Parathyroid adenoma (tissue), 2 donors: ENCODE data around the gene TASP1.
"Not testable (repeated sequence)": the region's sequence is repeated elsewhere in the genome, so short reads cannot be mapped to it uniquely, and the experiment has no call there.

Experiments
- H2AFZ ChIP-seq: fragments of 300-600 bp; sonication (generic); one replicate; pipeline ENCODE4 v1.7.0; 2017; ENCODE audit warnings: antibody characterized with exemption, mild to moderate bottlenecking
- H3K27ac ChIP-seq: fragments of 300-600 bp; sonication (generic); one replicate; pipeline ENCODE4 v1.7.0; 2017
- H3K27me3 ChIP-seq: fragments of 300-600 bp; sonication (generic); one replicate; pipeline ENCODE4 v1.7.0; 2017; ENCODE audit warnings: low read length; ENCODE audit not compliant: control insufficient read depth, insufficient read depth
- H3K36me3 ChIP-seq: fragments of 300-600 bp; sonication (generic); one replicate; pipeline ENCODE4 v1.7.0; 2017; ENCODE audit warnings: low read length; ENCODE audit not compliant: control insufficient read depth, insufficient read depth
- H3K4me1 ChIP-seq: fragments of 300-600 bp; sonication (generic); one replicate; pipeline ENCODE4 v1.7.0; 2017; ENCODE audit warnings: control low read depth
- H3K4me2 ChIP-seq: fragments of 300-600 bp; sonication (generic); one replicate; pipeline ENCODE4 v1.7.0; 2017; ENCODE audit warnings: low read length
- H3K4me3 ChIP-seq: fragments of 300-600 bp; sonication (generic); one replicate; pipeline ENCODE4 v1.7.0; 2017; ENCODE audit warnings: low read depth, low read length
- H3K79me2 ChIP-seq: fragments of 300-600 bp; sonication (generic); one replicate; pipeline ENCODE4 v1.7.0; 2017; ENCODE audit warnings: control low read depth
- H3K9ac ChIP-seq: fragments of 300-600 bp; sonication (generic); one replicate; pipeline ENCODE4 v1.7.0; 2017; ENCODE audit warnings: mild to moderate bottlenecking
- H3K9me3 ChIP-seq: fragments of 300-600 bp; sonication (generic); one replicate; pipeline ENCODE4 v1.7.0; 2017; ENCODE audit warnings: low read length; ENCODE audit not compliant: control insufficient read depth
- CTCF ChIP-seq: fragments of 300-600 bp; sonication (generic); IDR thresholded peaks from one replicate; pipeline ENCODE4 v1.7.0; 2017; ENCODE audit warnings: antibody characterized with exemption, mild to moderate bottlenecking
- donor health status: primary hyperparathyroidism.

Gene TASP1

GRCh38 chr20:13639150-13639497 is 392 bp upstream of the TASP1 start:
- peak overlapping the region; percentile 5 for H3K27ac ChIP-seq
- H3K4me3 ChIP-seq, result peak overlapping the region; percentile 92
- peak overlapping the region; percentile 67 for H2AFZ ChIP-seq
- peak overlapping the region; percentile 90 for H3K4me2 ChIP-seq
- TF ChIP-seq CTCF, result no peak
- H3K9ac ChIP-seq, result no peak overlapping the region
- no peaks in the 10 kb centered on the region for H3K36me3 ChIP-seq
- H3K79me2 ChIP-seq, result peaks cover 24% of the 10 kb centered on the region
- H3K4me1 ChIP-seq, result no peaks in the 10 kb centered on the region
- H3K27me3 ChIP-seq, result no peaks in the 10 kb centered on the region
- no peaks in the 10 kb centered on the region for H3K9me3 ChIP-seq

DNA sequence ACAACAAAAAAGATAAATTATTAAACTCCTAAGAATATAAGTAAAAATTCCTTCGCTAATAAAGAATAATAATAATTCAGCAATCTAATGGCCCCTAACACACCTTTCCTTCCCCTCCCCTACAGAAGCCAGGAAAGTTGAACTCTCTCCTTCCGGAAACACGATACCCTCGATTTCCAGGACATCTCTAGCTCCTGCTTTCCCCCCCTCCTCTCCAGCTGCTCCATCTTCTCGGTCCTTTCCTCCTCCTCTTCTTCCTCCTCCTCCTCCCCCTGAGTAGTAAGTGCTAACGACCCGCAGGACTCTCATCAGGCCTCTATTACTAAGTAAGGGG is 603 bp downstream of the TASP1 start:
- Histone ChIP-seq H3K27me3 (no peaks in the 10 kb centered on the region), H3K4me1 (no peaks in the 10 kb centered on the region), H2AFZ (peak overlapping the region; percentile 67), H3K9ac (peak overlapping the region; percentile 62), H3K4me2 (peak overlapping the region; percentile 90), H3K27ac (peak overlapping the region; percentile 51), H3K9me3 (no peaks in the 10 kb centered on the region), H3K79me2 (peaks cover 27% of the 10 kb centered on the region), H3K4me3 (peak overlapping the region; percentile 92), H3K36me3 (no peaks in the 10 kb centered on the region)
- no peak for TF ChIP-seq CTCF

- TF ChIP-seq CTCF, result no peak
Observed at GRCh38 chr20:13632431-13632830, 6.3 kb downstream of the TASP1 start.

DNA sequence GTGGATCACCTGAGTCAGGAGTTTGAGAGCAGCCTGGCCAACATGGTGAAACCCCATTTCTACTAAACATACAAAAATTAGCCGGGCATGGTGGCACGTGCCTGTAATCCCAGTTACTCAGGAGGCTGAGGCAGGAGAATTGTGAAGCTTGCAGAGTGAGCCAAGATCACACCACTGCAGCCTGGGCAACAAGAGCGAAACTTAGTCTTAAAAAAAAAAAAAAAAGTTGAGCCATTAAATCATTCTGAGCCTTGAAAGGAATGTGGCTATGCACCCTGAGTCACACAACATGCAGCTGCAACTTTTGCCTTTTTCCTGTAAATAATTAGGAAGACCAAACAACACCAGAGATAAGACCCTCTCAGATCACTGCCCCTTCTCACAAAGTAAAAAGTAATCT is 11.2 kb downstream of the TASP1 start:
- H3K9ac ChIP-seq, H3K27ac ChIP-seq, H3K4me1 ChIP-seq: not testable (repeated sequence)

More at GRCh38 chr20:13632431-13632830, 6.3 kb downstream of the TASP1 start:
- Histone ChIP-seq H3K4me3 (no peak overlapping the region), H3K27ac (no peak overlapping the region), H3K9ac (no peak overlapping the region), H3K9me3 (no peaks in the 10 kb centered on the region), H3K4me1 (no peaks in the 10 kb centered on the region), H3K36me3 (no peaks in the 10 kb centered on the region), H2AFZ (no peak overlapping the region), H3K27me3 (no peaks in the 10 kb centered on the region), H3K4me2 (no peak overlapping the region), H3K79me2 (peaks cover 21% of the 10 kb centered on the region)

GRCh38 chr20:13626724-13627123 is 12.0 kb downstream of the TASP1 start:
- Histone ChIP-seq H3K4me2 (no peak overlapping the region), H3K4me1 (no peaks in the 10 kb centered on the region), H3K36me3 (no peaks in the 10 kb centered on the region), H3K9me3 (no peaks in the 10 kb centered on the region), H3K27ac (no peak overlapping the region), H3K27me3 (no peaks in the 10 kb centered on the region), H3K4me3 (no peak overlapping the region), H3K79me2 (peaks cover 8% of the 10 kb centered on the region), H2AFZ (no peak overlapping the region), H3K9ac (no peak overlapping the region)
- no peak for TF ChIP-seq CTCF

More for the DNA sequence above, 11.2 kb downstream of the TASP1 start:
- H3K9me3 ChIP-seq, H3K36me3 ChIP-seq, H3K27me3 ChIP-seq, H2AFZ ChIP-seq, H3K4me2 ChIP-seq, H3K79me2 ChIP-seq, H3K4me3 ChIP-seq: not testable (repeated sequence)
